ENCODE results near the gene HEATR9.

Gene HEATR9

GRCh38 chr17:35866341-35866950 is 2.2 kb downstream of the HEATR9 start:
- FAIRE-seq (no peak), DNase-seq (ENCODE audit: low spot score) (no peak)

DNA sequence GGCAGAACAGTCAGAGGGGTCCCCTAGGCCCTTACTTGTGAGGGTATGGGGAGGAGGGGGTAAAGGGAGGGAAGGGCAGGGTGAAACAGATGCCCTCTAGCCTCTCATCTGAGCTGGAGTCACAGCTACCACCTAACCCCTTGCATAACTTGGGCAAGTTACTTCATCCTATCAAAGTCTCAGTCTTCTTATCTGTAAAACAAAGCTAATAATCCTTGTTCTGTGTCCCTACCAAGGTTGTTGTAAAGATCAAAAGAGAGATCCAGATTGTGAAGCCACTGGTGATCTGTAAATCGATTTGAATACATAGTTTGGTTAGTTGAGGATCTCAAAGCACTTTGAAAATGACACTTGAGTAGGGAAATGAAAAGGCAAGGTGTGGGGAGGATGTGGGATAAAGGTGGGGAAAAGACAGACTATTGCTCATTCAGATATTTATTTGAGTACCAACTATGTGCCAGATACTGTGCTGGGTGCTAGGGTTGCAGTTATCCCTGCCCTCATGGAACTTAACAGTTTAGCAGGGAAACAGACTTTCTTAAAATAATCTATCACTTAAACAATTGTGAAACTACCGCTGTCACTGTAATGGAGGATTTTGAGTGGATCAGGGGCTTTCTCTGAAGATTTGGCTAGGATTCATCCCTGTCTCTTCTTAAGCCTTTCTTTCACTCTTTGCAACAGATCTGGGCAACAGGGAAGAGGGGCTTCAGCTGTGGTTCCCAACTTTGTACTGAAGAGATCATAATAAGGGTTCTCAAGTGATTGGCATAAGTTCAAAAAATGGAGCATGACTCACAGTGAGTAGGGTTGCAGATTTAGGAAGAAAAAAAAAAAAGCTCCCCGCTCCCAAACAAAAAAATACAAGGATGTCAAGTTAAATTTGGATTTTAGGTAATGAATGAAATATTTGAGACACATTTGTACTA is 3.0 kb downstream of the HEATR9 start:
- no peak for DNase-seq (ENCODE audit: low spot score)
- no peak for FAIRE-seq

GRCh38 chr17:35864853-35865252 is 3.8 kb downstream of the HEATR9 start:
- DNase-seq (ENCODE audit: low spot score): no peak
- FAIRE-seq: no peak

DNA sequence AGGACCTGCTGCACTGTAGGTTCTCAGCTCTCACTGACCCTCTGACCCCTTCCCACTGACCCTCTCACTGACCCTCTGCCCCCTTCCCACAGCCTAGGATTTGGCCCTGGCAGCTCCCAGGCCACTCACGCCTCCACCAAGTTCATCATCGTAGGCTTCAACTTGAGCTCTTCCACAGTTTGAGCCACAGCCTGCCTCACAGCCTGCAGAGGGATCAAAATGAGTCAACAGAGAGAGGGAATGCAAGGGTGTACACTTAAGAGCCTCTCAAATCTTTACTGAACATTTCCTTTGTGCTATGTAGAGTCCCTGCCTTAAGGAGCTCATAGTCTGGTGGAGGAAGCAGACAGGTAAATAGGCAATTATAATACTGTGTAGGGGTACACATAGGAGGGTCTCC is 12.1 kb downstream of the HEATR9 start:
- no peak for DNase-seq (ENCODE audit: low spot score)
- no peak for FAIRE-seq

GRCh38 chr17:35855965-35856364 is 12.7 kb downstream of the HEATR9 start:
- no peak for FAIRE-seq

DNA sequence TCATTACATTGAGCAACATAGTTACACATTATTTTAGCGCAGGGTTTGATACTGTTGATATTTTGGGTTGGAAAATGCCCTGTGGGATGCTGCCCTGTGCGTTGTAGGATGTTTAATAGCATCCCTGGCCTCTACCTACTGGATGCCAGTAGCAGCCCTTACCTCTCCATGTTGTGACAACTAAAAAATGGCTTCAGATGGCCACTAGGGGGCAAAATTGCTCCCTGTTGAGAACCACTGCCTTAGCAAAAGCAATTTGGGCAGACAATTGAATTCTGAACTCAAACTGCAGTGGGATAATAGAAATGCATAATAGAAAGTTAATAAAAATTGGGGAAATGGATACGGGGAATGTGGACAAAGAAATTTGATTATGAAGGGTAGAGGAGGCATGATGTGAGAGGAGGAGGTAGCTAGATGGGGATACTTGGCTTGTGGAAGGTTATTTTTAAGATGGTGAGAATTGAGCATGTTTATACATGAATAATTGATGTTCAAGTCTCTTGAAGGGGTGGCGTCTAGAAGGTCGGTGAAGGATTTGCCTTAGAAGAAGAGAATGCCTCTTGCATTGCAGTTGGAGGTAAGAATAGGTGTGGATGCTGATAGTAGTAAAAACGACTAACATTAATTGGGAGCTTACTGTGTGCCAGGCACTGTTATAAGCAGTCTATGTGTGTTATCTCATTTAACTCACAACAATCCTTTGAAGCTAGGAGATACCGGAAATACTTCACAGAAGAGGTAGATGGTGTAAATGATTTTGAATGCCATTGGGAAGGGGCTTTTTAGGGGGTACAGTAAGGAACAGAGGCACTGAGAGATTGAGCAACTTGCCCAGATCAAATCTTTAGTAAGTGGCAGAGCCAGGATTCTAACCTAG is 19.0 kb downstream of the HEATR9 start:
- no peak for FAIRE-seq

More at GRCh38 chr17:35855965-35856364, 12.7 kb downstream of the HEATR9 start:
- no peak for DNase-seq (ENCODE audit: low spot score)

DNA sequence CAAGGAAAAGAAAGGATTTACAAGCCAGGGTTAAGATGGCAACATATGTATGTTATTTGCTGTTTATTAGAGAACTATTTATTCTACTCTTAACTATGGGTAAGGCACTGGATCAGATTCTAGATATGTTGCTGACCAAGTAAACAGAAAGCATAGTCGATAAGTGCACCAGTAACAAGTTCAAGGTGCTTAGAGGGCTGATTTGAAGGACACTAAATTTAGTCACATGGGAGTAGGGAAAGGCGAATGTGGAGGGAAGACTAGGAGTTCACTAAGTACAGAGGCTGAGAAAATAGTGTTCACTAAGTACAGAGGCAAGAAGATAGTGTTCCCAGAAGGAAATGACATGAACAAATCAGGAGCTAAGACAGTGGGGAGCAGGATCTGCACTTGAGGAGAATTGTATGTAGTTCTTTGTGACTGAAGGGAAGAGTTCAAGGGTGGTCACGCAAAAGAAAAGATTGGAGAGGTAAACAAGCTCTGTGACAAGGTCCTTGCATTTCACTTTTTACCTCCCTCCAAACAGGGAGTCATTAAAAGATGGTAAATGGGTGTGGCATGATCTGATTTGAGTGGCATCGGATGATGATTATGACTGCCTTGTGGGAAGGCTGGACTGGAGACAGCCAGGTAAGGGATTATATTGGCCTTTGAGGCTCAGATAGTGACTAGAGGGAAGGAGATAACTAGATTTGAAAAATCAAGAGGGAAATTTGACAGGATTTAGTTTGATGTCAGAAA is 20.9 kb downstream of the HEATR9 start:
- FAIRE-seq (no peak), DNase-seq (ENCODE audit: low spot score) (no peak)

More for the DNA sequence above, 19.0 kb downstream of the HEATR9 start:
- DNase-seq (ENCODE audit: low spot score): peak; percentile 36

- no peak for FAIRE-seq
- DNase-seq (ENCODE audit: low spot score): no peak
These were observed 21.7 kb downstream of the HEATR9 start for GRCh38 chr17:35847006-35847405.

DNA sequence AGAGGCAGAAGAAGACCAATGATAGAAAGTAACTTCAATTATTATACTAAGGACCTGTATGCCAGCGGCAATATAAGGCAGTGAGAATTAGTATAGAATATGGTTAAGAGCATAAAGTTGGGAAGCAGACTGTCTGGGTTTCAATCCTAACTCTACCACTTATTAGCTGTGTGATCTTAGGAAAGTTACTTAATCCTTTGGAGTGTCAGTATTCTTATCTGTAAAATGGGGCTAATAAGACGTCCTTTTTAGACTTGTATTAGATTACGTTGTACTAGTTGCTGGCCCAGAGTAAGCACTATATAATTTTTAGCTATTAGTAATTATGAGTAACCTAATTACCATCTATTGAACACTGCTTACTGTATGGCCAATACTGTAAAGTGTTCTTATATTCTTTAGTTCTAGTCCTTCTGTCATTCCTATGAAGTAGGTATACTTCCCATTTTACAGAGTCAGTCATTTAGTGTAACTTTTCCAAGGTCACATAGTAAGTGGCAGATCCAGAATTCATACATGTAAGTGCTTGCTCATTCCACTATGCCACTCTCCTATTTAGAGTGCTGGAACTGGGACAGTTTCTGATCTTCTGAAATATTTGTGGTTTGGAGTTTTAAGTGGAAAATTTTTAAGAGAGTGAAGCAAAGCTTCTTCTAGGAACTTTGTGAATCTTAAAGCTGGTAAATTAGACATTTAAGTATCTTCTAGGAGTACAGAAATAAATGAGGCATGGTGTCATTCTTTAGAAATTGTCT is 22.5 kb downstream of the HEATR9 start:
- FAIRE-seq (no peak), DNase-seq (ENCODE audit: low spot score) (no peak)

DNA sequence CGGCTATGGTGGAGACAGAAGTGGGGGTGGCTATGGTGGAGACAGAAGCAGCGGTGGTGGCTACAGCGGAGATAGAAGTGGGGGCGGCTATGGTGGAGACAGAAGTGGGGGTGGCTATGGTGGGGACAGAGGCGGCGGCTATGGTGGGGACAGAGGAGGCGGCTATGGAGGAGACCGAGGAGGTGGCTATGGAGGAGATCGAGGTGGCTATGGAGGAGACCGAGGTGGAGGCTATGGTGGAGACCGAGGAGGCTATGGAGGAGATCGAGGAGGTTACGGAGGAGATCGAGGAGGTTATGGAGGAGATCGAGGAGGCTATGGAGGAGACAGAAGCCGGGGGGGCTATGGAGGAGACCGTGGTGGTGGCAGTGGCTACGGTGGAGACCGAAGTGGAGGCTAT is 24.1 kb downstream of the HEATR9 start:
- DNase-seq (ENCODE audit: low spot score): no peak
- FAIRE-seq: no peak

DNA sequence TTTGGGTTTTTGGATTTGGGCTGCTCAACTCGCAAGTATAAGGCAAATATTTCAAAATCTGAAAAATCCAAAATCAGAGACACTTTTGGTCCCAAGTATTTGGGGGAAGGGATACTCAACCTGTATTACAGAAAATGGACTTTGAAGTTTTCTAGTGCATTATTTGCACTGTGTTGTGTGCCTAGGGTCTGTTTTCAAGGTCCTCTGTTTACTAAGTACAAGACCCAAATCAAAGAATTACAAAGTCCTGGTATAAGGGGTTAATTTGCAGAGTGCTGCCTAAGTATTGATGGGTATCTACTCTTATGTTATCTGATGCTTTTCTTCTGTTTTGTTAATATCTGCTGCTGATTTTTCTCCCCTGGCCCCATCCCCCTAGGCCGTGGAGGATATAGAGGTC is 25.0 kb downstream of the HEATR9 start:
- DNase-seq (ENCODE audit: low spot score) (no peak), FAIRE-seq (no peak)

- DNase-seq (ENCODE audit: low spot score) (no peak), FAIRE-seq (no peak)
These were observed 26.5 kb downstream of the HEATR9 start for GRCh38 chr17:35842239-35842638.

DNA sequence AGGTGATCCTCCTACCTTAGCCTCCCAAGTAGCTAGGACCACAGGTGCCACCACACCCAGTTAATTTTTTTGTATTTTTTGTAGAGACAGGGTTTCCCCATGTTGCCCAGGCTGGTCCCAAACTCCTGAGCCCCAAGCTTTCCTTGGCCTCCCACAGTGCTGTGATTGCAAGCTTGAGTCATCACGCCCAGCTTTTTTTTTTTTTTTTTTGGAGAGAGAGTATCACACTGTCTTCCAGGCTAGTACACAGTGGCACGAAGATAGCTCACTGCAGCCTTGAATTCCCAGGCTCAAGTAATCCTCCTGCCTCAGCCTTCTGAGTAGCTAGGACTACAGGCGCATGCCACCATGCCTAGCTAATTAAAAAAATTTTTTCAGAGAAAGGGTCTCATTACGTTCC is 27.2 kb downstream of the HEATR9 start:
- DNase-seq (ENCODE audit: low spot score): no peak
- FAIRE-seq: no peak

DNA sequence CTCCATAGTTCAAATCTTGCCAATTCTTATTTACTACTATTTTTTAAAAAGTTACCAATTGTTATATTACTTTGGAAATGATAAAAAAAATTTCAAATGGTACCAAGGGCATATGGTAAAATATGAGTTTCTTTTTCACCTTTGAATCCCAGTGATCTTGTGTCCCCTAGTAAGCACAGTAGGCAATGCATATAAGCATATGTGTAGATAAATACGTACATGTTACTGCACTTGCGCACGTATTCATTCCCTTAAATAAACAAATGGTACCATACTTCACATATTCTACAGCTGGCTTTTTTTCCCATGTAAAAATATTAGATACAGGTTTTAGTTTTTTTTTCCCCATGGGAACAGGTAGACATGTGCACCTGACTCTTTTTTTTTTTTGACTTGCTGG is 27.6 kb downstream of the HEATR9 start:
- FAIRE-seq (no peak), DNase-seq (ENCODE audit: low spot score) (no peak)

DNA sequence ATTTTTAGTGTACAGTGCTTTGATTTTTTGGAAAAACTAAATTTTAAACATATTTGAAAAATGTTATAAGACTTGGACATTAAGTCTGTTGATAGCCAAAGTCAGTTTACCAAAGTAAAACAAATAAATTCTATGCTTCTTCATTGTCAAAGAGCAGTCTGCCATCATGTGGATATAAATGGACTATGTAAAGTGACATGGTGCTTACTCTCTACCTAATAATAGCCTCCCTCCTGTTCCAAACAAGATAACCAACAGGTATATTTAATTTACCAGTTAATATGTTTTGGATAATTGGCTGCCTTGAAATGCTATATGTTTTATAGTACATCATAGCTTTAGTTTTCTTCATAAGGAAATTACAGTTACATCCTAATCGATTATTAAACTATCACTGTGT is 43.5 kb downstream of the HEATR9 start:
- DNase-seq (ENCODE audit: low spot score) (no peak), FAIRE-seq (no peak)

GRCh38 chr17:35821308-35821707 is 47.4 kb downstream of the HEATR9 start:
- no peak for FAIRE-seq
- DNase-seq (ENCODE audit: low spot score): no peak

DNA sequence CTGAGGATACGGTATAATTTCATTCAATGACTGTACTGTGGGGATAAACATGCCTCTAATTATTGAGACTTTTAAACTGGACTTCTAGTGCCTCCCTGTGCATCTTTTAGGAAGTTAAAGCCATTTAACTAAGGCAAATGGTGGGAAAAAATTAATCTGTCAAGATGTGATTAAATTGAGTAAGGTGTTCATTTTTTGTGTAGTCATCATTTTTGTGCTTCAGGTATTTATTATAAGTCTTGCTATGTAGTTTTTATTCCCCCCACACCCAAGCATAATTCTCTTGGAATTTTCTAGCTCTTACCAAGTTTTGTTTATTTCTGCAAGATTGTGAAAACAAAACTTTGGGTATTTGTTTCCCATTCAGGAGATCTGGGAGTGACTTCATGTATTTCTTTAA is 49.2 kb downstream of the HEATR9 start:
- FAIRE-seq (no peak), DNase-seq (ENCODE audit: low spot score) (no peak)

DNA sequence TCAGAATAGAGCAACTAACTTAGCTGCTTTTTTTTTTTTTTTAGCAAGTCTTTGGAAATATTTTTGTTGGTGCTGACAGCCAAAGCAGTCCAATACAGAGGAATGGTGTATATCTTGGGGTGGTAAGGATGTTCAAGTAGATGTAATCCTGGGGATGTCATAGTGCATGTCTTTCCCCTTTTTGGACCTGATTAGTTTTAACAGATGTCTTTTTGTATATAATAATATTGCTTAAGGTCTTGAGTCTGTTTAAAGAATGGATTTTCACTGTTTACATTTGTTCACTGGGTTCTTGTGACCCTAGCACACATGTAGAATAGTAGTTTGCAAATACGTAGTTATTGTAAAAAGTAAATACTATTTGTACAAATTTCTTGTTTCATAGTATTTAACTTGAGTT is 51.5 kb downstream of the HEATR9 start:
- FAIRE-seq: no peak
- DNase-seq (ENCODE audit: low spot score): no peak

GRCh38 chr17:35816723-35817122 is 52.0 kb downstream of the HEATR9 start:
- no peak for FAIRE-seq
- DNase-seq (ENCODE audit: low spot score): no peak

DNA sequence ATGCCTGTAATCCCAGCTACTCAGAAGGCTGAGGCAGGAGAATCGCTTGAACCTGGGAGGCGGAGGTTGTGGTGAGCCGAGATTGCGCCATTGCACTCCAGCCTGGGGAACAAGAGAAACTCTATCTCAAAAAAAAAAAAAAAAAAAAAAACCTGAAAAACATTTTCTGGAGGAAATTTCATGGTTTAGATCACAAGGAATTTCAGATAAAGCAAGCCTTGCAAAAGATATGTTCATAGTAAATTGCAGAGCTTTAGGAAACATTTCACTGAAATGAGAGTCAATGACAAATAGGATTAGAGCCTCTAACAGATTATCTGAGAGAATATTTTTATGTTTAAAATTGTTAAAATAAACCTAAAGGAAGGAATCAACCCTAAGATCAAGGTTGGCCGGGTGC is 56.2 kb downstream of the HEATR9 start:
- FAIRE-seq: no peak

More for the DNA sequence above, 56.2 kb downstream of the HEATR9 start:
- no peak for DNase-seq (ENCODE audit: low spot score)

All from RCC 7860 (cell line).